GM12864 (cell line): Measurements from ENCODE around the gene POU2AF2.
"Not testable (repeated sequence)": the region's sequence is repeated elsewhere in the genome, so short reads cannot be mapped to it uniquely, and the experiment has no call there.

Experiments
- DNase-seq: peaks from one replicate; pipeline ENCODE4 v3.0.0-alpha.2; 2011; ENCODE audit warnings: low read depth
- H3K4me3 ChIP-seq: 2 replicates; pipeline ENCODE4 v1.5.1; 2011; ENCODE audit warnings: mild to moderate bottlenecking, low read depth, low read length, control low read depth
- CTCF ChIP-seq: IDR thresholded peaks from 2 replicates; pipeline ENCODE4 v1.5.1; 2011; ENCODE audit warnings: low read depth, mild to moderate bottlenecking, moderate library complexity, low read length, control low read depth, inconsistent platforms; ENCODE audit errors: missing control alignments

POU2AF2 gene

GRCh38 chr11:111269146-111269868 is 23.8 kb downstream of the POU2AF2 start:
- H3K4me3 ChIP-seq, result no peak overlapping the region
- TF ChIP-seq CTCF, result no peak

GRCh38 chr11:111272420-111272819 is 26.9 kb downstream of the POU2AF2 start:
- TF ChIP-seq CTCF, result no peak
- no peak for DNase-seq
- H3K4me3 ChIP-seq, result no peak overlapping the region

More at GRCh38 chr11:111269146-111269868, 23.8 kb downstream of the POU2AF2 start:
- DNase-seq, result no peak

GRCh38 chr11:111282562-111283075 is 37.1 kb downstream of the POU2AF2 start:
- H3K4me3 ChIP-seq, result no peak overlapping the region
- TF ChIP-seq CTCF, result no peak
- no peak for DNase-seq

GRCh38 chr11:111283945-111284481 is 38.5 kb downstream of the POU2AF2 start:
- no peak for DNase-seq
- no peak overlapping the region for H3K4me3 ChIP-seq
- TF ChIP-seq CTCF, result no peak

- H3K4me3 ChIP-seq, result no peak overlapping the region
- no peak for TF ChIP-seq CTCF
- DNase-seq, result no peak
Measured at GRCh38 chr11:111285189-111286091, 39.9 kb downstream of the POU2AF2 start.

- no peak overlapping the region for H3K4me3 ChIP-seq
- no peak for DNase-seq
Measured at GRCh38 chr11:111291764-111292163, 46.2 kb downstream of the POU2AF2 start.

GRCh38 chr11:111292408-111292807 is 46.9 kb downstream of the POU2AF2 start:
- not testable (repeated sequence) for H3K4me3 ChIP-seq, DNase-seq

More at GRCh38 chr11:111291764-111292163, 46.2 kb downstream of the POU2AF2 start:
- no peak for TF ChIP-seq CTCF
